Measurements from ENCODE around the gene ITGA11.

Gene ITGA11

GRCh38 chr15:68340726-68341671, 91.0 kb downstream of the ITGA11 start:
- Mint-ChIP-seq H3K27ac (peak overlapping the region; percentile 81), H3K36me3 (ENCODE audit: low read depth) (peaks cover 38% of the 10 kb centered on the region), H3K9me3 (no peaks in the 10 kb centered on the region), H3K27me3 (peaks cover 1% of the 10 kb centered on the region), H3K4me3 (no peak overlapping the region), H3K4me1 (ENCODE audit: low read depth) (peaks cover 90% of the 10 kb centered on the region)
- intact Hi-C loops (cut with micrococcal nuclease): no loop called here

GRCh38 chr15:68339481-68339880, 92.5 kb downstream of the ITGA11 start:
- H3K9me3 Mint-ChIP-seq: no peaks in the 10 kb centered on the region
- H3K27ac Mint-ChIP-seq: no peak overlapping the region
- no peak overlapping the region for H3K4me3 Mint-ChIP-seq
- intact Hi-C loops (cut with micrococcal nuclease): no loop called here
- H3K27me3 Mint-ChIP-seq: peaks cover 1% of the 10 kb centered on the region
- peaks cover 26% of the 10 kb centered on the region for H3K36me3 Mint-ChIP-seq (ENCODE audit: low read depth)
- peaks cover 90% of the 10 kb centered on the region for H3K4me1 Mint-ChIP-seq (ENCODE audit: low read depth)

- no peaks in the 10 kb centered on the region for H3K9me3 Mint-ChIP-seq
- H3K36me3 Mint-ChIP-seq (ENCODE audit: low read depth): peaks cover 19% of the 10 kb centered on the region
- H3K27me3 Mint-ChIP-seq: peaks cover 1% of the 10 kb centered on the region
- intact Hi-C loops (cut with micrococcal nuclease): no loop called here
- no peak overlapping the region for H3K4me3 Mint-ChIP-seq
- H3K4me1 Mint-ChIP-seq (ENCODE audit: low read depth): peaks cover 88% of the 10 kb centered on the region
- H3K27ac Mint-ChIP-seq: peak overlapping the region; percentile 72
These were observed 94.1 kb downstream of the ITGA11 start for GRCh38 chr15:68337826-68338225.

- Mint-ChIP-seq H3K27ac (peak overlapping the region; percentile 72), H3K36me3 (ENCODE audit: low read depth) (peaks cover 20% of the 10 kb centered on the region), H3K9me3 (no peaks in the 10 kb centered on the region), H3K4me1 (ENCODE audit: low read depth) (peaks cover 87% of the 10 kb centered on the region), H3K4me3 (no peak overlapping the region), H3K27me3 (peaks cover 6% of the 10 kb centered on the region)
- intact Hi-C loops (cut with micrococcal nuclease): no loop called here
These were observed 95.4 kb downstream of the ITGA11 start for GRCh38 chr15:68336516-68336915.

GRCh38 chr15:68335655-68336054, 96.3 kb downstream of the ITGA11 start:
- no peaks in the 10 kb centered on the region for H3K9me3 Mint-ChIP-seq
- no peak overlapping the region for H3K4me3 Mint-ChIP-seq
- peaks cover 87% of the 10 kb centered on the region for H3K4me1 Mint-ChIP-seq (ENCODE audit: low read depth)
- peaks cover 9% of the 10 kb centered on the region for H3K27me3 Mint-ChIP-seq
- H3K27ac Mint-ChIP-seq: peak overlapping the region; percentile 98
- H3K36me3 Mint-ChIP-seq (ENCODE audit: low read depth): peaks cover 26% of the 10 kb centered on the region
- intact Hi-C loops (cut with micrococcal nuclease): loop anchor here (2.0 kb wide), 1 partner anchor 23 kb away; no protein-coding TSS in a partner anchor

- Mint-ChIP-seq H3K9me3 (no peaks in the 10 kb centered on the region), H3K36me3 (ENCODE audit: low read depth) (peaks cover 26% of the 10 kb centered on the region), H3K27ac (peak overlapping the region; percentile 98), H3K4me1 (ENCODE audit: low read depth) (peaks cover 87% of the 10 kb centered on the region), H3K27me3 (peaks cover 9% of the 10 kb centered on the region), H3K4me3 (no peak overlapping the region)
- intact Hi-C loops (cut with micrococcal nuclease): loop anchor here (2.0 kb wide), 1 partner anchor 24 kb away; no protein-coding TSS in a partner anchor
These were observed 96.7 kb downstream of the ITGA11 start for GRCh38 chr15:68335251-68335650.

- Mint-ChIP-seq H3K27me3 (peaks cover 9% of the 10 kb centered on the region), H3K9me3 (no peaks in the 10 kb centered on the region), H3K36me3 (ENCODE audit: low read depth) (peaks cover 31% of the 10 kb centered on the region), H3K4me3 (peak overlapping the region; percentile 48), H3K27ac (peak overlapping the region; percentile 98), H3K4me1 (ENCODE audit: low read depth) (peaks cover 87% of the 10 kb centered on the region)
- intact Hi-C loops (cut with micrococcal nuclease): loop anchor here (2.0 kb wide), 1 partner anchor 24 kb away; no protein-coding TSS in a partner anchor
These were observed 97.3 kb downstream of the ITGA11 start for GRCh38 chr15:68334661-68335124.

- intact Hi-C loops (cut with micrococcal nuclease): loop anchor here (2.0 kb wide), 1 partner anchor 25 kb away; no protein-coding TSS in a partner anchor
- Mint-ChIP-seq H3K4me3 (peak overlapping the region; percentile 68), H3K27ac (peak overlapping the region; percentile 98), H3K27me3 (peaks cover 9% of the 10 kb centered on the region), H3K4me1 (ENCODE audit: low read depth) (peaks cover 92% of the 10 kb centered on the region), H3K36me3 (ENCODE audit: low read depth) (peaks cover 36% of the 10 kb centered on the region), H3K9me3 (no peaks in the 10 kb centered on the region)
These were observed 98.0 kb downstream of the ITGA11 start for GRCh38 chr15:68333775-68334470.

- intact Hi-C loops (cut with micrococcal nuclease): no loop called here
- peak overlapping the region; percentile 51 for H3K27ac Mint-ChIP-seq
- peaks cover 14% of the 10 kb centered on the region for H3K27me3 Mint-ChIP-seq
- peaks cover 39% of the 10 kb centered on the region for H3K36me3 Mint-ChIP-seq (ENCODE audit: low read depth)
- no peak overlapping the region for H3K4me3 Mint-ChIP-seq
- H3K4me1 Mint-ChIP-seq (ENCODE audit: low read depth): peaks cover 92% of the 10 kb centered on the region
- no peaks in the 10 kb centered on the region for H3K9me3 Mint-ChIP-seq
These were observed 99.7 kb downstream of the ITGA11 start for GRCh38 chr15:68332266-68332665.

- Mint-ChIP-seq H3K27ac (peak overlapping the region; percentile 28), H3K4me3 (no peak overlapping the region), H3K9me3 (no peaks in the 10 kb centered on the region), H3K36me3 (ENCODE audit: low read depth) (peaks cover 47% of the 10 kb centered on the region), H3K27me3 (peaks cover 16% of the 10 kb centered on the region), H3K4me1 (ENCODE audit: low read depth) (peaks cover 92% of the 10 kb centered on the region)
- intact Hi-C loops (cut with micrococcal nuclease): no loop called here
These were observed 101.1 kb downstream of the ITGA11 start for GRCh38 chr15:68330901-68331300.

GRCh38 chr15:68330416-68330815, 101.5 kb downstream of the ITGA11 start:
- intact Hi-C loops (cut with micrococcal nuclease): no loop called here
- Mint-ChIP-seq H3K36me3 (ENCODE audit: low read depth) (peaks cover 47% of the 10 kb centered on the region), H3K4me1 (ENCODE audit: low read depth) (peaks cover 88% of the 10 kb centered on the region), H3K27ac (peak overlapping the region; percentile 28), H3K4me3 (no peak overlapping the region), H3K9me3 (no peaks in the 10 kb centered on the region), H3K27me3 (peaks cover 16% of the 10 kb centered on the region)

- peaks cover 74% of the 10 kb centered on the region for H3K4me1 Mint-ChIP-seq (ENCODE audit: low read depth)
- H3K4me3 Mint-ChIP-seq: no peak overlapping the region
- no peaks in the 10 kb centered on the region for H3K9me3 Mint-ChIP-seq
- no peak overlapping the region for H3K27ac Mint-ChIP-seq
- intact Hi-C loops (cut with micrococcal nuclease): no loop called here
- H3K36me3 Mint-ChIP-seq (ENCODE audit: low read depth): peaks cover 56% of the 10 kb centered on the region
- peaks cover 16% of the 10 kb centered on the region for H3K27me3 Mint-ChIP-seq
These were observed 103.0 kb downstream of the ITGA11 start for GRCh38 chr15:68328964-68329363.

GRCh38 chr15:68328443-68328842, 103.5 kb downstream of the ITGA11 start:
- Mint-ChIP-seq H3K4me1 (ENCODE audit: low read depth) (peaks cover 68% of the 10 kb centered on the region), H3K27ac (peak overlapping the region; percentile 75), H3K36me3 (ENCODE audit: low read depth) (peaks cover 61% of the 10 kb centered on the region), H3K4me3 (no peak overlapping the region), H3K27me3 (peaks cover 18% of the 10 kb centered on the region), H3K9me3 (no peaks in the 10 kb centered on the region)
- intact Hi-C loops (cut with micrococcal nuclease): no loop called here
